NB4 (cell line): ENCODE results near the gene MOGAT1.
"Not testable (repeated sequence)": the region's sequence is repeated elsewhere in the genome, so short reads cannot be mapped to it uniquely, and the experiment has no call there.

Experiments
- DNase-seq: peaks from one replicate; pipeline ENCODE4 v3.0.0; 2010; ENCODE audit warnings: low read depth
- H3K4me3 ChIP-seq: one replicate; pipeline ENCODE4 v1.5.1; 2011; ENCODE audit warnings: mild to moderate bottlenecking, low read depth, low read length, moderate library complexity
- MYC ChIP-seq: IDR thresholded peaks from 2 replicates; pipeline ENCODE4 v1.6.1; 2011; ENCODE audit warnings: low read depth, low read length
- POLR2A ChIP-seq: IDR thresholded peaks from 2 replicates; pipeline ENCODE4 v1.6.1; 2011; ENCODE audit warnings: mild to moderate bottlenecking; ENCODE audit not compliant: insufficient read length; ENCODE audit errors: extremely low read depth
- TF ChIP-seq, protein P1 (sequence below): IDR thresholded peaks from 2 replicates; pipeline ENCODE4 v1.6.1; 2011; ENCODE audit warnings: low read depth, low read length
- TF ChIP-seq, protein P2 (sequence below): IDR thresholded peaks from one replicate; pipeline ENCODE4 v1.5.1; 2012; ENCODE audit warnings: low read depth, low read length

Gene MOGAT1

DNA sequence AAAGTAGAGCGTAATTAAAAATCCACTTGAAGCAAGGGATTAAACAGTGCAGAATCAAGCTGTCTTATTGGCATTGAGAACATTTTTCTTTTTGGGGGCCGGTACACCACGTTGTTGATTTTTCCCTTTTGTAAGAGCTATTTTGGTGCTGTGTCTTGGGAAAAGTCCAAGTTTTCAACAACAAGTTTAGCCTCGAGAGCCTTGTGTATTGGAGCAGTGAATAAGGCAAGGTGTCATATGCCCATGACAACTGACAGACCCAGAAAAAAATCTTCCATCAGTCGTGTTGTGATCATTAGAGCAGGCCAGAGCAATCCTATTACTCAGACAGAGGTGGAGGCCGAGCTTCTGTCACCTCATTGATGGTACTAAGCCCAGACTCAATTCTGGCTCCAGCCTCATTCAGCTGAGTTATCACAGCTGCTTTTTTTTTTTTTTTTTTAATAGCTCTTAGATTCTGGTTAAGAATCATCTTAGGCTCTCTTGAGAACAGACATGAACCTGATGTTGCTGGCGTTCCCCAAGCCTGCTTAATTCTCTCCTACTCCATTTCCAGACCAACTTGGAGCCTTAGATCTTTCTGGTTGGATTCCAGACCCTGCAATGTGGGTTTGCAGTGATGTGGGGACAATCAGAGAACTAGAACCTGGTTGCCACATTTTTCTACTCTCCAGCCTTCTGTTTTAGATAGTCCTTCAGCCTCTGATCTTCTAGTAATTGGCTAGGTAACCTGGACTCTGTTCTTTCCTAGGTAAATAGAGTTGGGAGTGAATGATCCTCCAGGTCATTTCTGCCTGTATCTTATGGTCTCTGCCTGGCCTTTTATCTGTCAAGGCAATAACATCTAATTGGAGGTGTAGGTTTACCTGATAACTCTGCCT is 43.1 kb downstream of the MOGAT1 start:
- TF ChIP-seq, protein P1, sequence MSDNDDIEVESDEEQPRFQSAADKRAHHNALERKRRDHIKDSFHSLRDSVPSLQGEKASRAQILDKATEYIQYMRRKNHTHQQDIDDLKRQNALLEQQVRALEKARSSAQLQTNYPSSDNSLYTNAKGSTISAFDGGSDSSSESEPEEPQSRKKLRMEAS = no peak
- TF ChIP-seq POLR2A (no peak), MYC (no peak)
- TF ChIP-seq, protein P2, sequence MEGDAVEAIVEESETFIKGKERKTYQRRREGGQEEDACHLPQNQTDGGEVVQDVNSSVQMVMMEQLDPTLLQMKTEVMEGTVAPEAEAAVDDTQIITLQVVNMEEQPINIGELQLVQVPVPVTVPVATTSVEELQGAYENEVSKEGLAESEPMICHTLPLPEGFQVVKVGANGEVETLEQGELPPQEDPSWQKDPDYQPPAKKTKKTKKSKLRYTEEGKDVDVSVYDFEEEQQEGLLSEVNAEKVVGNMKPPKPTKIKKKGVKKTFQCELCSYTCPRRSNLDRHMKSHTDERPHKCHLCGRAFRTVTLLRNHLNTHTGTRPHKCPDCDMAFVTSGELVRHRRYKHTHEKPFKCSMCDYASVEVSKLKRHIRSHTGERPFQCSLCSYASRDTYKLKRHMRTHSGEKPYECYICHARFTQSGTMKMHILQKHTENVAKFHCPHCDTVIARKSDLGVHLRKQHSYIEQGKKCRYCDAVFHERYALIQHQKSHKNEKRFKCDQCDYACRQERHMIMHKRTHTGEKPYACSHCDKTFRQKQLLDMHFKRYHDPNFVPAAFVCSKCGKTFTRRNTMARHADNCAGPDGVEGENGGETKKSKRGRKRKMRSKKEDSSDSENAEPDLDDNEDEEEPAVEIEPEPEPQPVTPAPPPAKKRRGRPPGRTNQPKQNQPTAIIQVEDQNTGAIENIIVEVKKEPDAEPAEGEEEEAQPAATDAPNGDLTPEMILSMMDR = no peak
- DNase-seq = no peak

DNA sequence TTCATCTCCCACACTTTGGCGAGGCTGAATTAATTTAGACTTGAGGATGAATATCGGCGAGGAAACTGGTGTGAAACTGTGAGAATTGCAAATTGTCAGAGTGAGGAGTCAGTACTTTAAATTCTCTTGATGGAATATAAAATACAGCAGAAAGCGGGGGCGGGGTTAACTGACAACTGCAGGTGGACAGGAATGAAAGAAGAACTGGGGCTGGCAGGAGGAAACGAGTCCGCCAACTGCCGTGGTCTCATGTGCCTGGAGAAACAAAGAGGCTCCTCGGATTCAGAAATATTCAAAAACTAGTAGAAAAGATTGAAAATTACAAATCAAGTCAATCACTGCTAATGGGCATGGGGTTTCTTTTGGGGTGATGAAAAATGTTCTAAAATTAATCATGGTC is 44.3 kb downstream of the MOGAT1 start:
- H3K4me3 ChIP-seq = no peak overlapping the region
- TF ChIP-seq MYC (no peak), POLR2A (no peak)
- TF ChIP-seq, protein P1 = no peak
- TF ChIP-seq, protein P2 = no peak
- DNase-seq = no peak

More for the DNA sequence above, 43.1 kb downstream of the MOGAT1 start:
- H3K4me3 ChIP-seq = no peak overlapping the region

DNA sequence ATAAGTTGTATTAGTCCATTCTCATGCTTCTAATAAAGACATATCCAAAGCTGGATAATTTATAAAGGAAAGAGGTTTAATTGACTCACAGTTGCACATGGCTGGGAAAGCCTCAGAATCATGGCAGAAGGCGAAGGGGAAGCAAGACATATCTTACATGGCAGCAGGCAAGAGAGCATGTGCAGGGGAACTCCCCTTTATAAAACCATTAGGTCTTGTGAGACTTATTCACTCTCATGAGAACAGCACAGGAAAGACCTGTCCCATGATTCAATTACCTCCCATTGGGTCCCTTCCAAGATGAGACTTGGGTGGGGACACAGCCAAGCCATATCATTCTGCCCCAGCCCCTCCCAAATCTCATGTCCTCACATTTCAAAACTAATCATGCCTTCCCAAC is 48.3 kb downstream of the MOGAT1 start:
- not testable (repeated sequence) for DNase-seq, H3K4me3 ChIP-seq

DNA sequence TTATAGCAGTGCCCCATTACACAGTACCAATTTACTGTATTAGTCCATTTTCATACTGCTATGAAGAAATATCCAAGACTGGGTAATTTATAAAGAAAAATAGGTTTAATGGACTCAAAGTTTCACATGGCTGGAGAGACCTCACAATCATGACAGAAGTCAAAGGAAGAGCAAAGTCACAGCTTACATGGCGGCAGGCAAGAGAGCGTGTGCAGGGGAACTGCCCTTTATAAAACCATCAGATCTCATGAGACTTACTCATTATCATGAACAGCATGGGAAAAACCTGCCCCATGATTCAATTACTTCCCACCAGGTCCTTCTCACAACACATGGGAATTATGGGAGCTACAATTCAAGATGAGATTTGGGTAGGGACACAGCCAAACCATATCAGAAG is 50.1 kb downstream of the MOGAT1 start:
- DNase-seq, H3K4me3 ChIP-seq: not testable (repeated sequence)

DNA sequence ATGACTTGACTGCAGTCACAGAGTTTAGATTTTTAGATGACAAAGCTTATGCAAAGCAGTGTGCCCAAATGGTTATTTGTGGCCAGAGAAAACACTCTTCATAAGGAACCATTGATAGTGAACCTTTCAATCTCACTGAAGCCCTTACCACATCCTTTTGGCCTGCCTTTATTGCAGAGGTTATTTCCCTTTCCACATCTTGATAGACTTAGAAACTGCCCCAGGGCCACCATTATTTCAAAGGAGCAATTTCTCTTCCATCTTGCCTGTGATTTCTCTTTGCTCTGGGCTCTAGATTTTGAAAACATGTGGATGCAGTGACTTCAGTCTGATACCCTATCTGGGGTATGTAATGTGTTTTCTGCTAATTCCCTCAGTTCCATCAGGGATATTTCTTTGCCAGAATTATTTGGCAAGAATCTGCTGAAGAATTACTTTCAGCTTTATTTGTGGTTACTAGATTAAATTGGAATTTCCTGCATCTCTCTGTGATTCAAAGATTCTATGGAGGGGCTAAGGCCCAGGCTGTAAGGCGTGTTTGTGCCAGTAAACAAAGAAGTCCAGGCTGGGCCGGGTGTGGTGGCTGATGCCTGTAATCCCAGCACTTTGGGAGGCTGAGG is 51.0 kb downstream of the MOGAT1 start:
- TF ChIP-seq MYC (no peak), POLR2A (no peak)
- TF ChIP-seq, protein P1 = no peak
- TF ChIP-seq, protein P2 = no peak
- no peak for DNase-seq
- H3K4me3 ChIP-seq = no peak overlapping the region

DNA sequence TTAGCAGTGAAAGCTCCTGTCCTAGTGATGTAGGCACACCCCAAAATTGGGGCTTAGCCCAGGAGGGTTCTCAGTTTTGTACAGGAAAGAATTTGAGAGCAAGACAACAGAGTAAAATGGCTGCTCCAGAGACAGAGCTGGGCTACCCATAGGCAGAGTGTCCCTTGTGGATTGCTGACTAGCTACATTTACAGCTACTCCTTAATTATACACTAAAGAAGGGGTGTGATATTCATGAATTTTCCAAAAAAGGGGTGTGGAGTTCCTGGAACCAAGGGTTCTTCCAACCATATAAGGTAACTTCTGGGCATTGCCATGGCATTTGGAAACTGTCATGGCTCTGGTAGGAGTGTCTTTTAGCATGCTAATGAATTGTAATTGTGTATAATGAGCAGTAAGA is 52.8 kb downstream of the MOGAT1 start:
- no peak for DNase-seq
- no peak overlapping the region for H3K4me3 ChIP-seq
- TF ChIP-seq, protein P1 = no peak
- TF ChIP-seq POLR2A (no peak), MYC (no peak)
- TF ChIP-seq, protein P2 = no peak

DNA sequence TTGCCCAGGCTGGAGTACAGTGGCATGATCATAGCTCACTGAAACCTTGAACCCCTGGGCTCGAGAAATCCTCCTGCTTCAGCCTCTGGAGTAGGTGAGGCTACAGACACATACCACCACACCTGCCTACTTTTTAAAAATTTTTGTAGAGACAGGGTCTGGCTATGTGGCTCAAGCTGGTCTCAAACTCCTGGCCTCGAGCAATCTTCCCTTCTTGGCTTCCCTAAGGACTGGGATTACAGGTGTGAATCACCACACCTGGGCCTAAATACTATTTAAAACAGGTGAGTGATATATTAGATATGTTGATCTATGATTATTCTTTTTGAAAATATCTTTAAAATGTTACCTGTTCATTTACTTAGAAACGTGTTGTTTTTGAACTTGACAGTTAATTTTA is 57.2 kb downstream of the MOGAT1 start:
- TF ChIP-seq, protein P2 = no peak
- TF ChIP-seq POLR2A = no peak
- TF ChIP-seq, protein P1 = no peak
- no peak for TF ChIP-seq MYC
- DNase-seq = no peak
- no peak overlapping the region for H3K4me3 ChIP-seq
